Endothelial cell of umbilical vein (primary cell): ENCODE measurements around the gene MAP6.

Source experiments
- CTCF ChIP-seq, 2 donors: IDR thresholded peaks; 1 replicate in 1 of 2; 2 replicates in 1 of 2; pipeline ENCODE4 v1.5.1; 2011; ENCODE audit warnings: low read length in 2 of 2, mild to moderate bottlenecking in 2 of 2, moderate library complexity in 2 of 2, control low read depth in 1 of 2, inconsistent platforms in 1 of 2, low read depth in 1 of 2; ENCODE audit not compliant: insufficient read depth in 1 of 2; ENCODE audit errors: extremely low read depth in 1 of 2
- FOS ChIP-seq: IDR thresholded peaks from 2 replicates; pipeline ENCODE4 v1.6.1; 2011; ENCODE audit warnings: mild to moderate bottlenecking, low read length, moderate library complexity, borderline replicate concordance; ENCODE audit not compliant: insufficient read depth
- POLR2A ChIP-seq: IDR thresholded peaks from 2 replicates; pipeline ENCODE4 v1.6.1; 2012; ENCODE audit warnings: low read depth, mild to moderate bottlenecking, control low read depth, low read length
- POLR2AphosphoS5 ChIP-seq: IDR thresholded peaks from 2 replicates; pipeline ENCODE4 v1.6.1; 2012; ENCODE audit warnings: low read depth, mild to moderate bottlenecking, control low read depth, low read length, moderate library complexity; ENCODE audit not compliant: insufficient read depth

- TF ChIP-seq POLR2A (no peak), CTCF (IDR thresholded peaks at IDR 0.05; ENCODE audit: extremely low read depth in 1 of 2, insufficient read depth in 1 of 2, low read depth in 1 of 2, low read length in 2 of 2) (no peak), POLR2AphosphoS5 (no peak), FOS (no peak)
Measured at GRCh38 chr11:75576017-75576416, 92.8 kb downstream of the MAP6 start.
